ENCODE data around the gene CDH20.
"Not testable (repeated sequence)": the region's sequence is repeated elsewhere in the genome, so short reads cannot be mapped to it uniquely, and the experiment has no call there.

CDH20 gene

GRCh38 chr18:61340148-61340547, 6.9 kb downstream of the CDH20 start:
- in situ Hi-C loops (cut with HindIII; ENCODE audit: low sequenced_read_pairs) = no loop called here

GRCh38 chr18:61348230-61348629, 15.0 kb downstream of the CDH20 start:
- in situ Hi-C loops (cut with HindIII; ENCODE audit: low sequenced_read_pairs) = no loop called here

DNA sequence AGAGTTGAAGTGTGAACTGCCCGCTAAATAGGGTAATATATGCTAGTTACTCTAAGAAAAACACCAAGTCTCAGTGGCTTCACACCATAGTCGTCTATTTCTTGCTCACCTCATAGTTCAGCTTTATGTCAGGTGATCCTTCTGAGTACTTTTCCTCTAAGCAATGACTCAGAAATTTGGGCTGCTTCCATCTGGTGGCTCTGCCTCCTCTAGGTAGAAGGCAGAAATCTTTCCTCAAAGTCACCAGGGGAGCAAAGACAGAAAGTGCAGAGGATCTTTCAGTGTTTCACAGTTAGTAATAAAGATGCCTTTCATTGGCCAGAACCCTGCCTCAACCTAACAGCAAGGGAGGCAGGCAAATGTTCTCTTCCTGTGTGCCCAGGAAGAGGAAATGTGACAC, 17.3 kb downstream of the CDH20 start:
- in situ Hi-C loops (cut with HindIII; ENCODE audit: low sequenced_read_pairs) = no loop called here

- in situ Hi-C loops (cut with HindIII; ENCODE audit: low sequenced_read_pairs) = no loop called here
Observed at GRCh38 chr18:61352059-61352458, 18.8 kb downstream of the CDH20 start.

GRCh38 chr18:61352611-61353010, 19.4 kb downstream of the CDH20 start:
- in situ Hi-C loops (cut with HindIII; ENCODE audit: low sequenced_read_pairs) = no loop called here

DNA sequence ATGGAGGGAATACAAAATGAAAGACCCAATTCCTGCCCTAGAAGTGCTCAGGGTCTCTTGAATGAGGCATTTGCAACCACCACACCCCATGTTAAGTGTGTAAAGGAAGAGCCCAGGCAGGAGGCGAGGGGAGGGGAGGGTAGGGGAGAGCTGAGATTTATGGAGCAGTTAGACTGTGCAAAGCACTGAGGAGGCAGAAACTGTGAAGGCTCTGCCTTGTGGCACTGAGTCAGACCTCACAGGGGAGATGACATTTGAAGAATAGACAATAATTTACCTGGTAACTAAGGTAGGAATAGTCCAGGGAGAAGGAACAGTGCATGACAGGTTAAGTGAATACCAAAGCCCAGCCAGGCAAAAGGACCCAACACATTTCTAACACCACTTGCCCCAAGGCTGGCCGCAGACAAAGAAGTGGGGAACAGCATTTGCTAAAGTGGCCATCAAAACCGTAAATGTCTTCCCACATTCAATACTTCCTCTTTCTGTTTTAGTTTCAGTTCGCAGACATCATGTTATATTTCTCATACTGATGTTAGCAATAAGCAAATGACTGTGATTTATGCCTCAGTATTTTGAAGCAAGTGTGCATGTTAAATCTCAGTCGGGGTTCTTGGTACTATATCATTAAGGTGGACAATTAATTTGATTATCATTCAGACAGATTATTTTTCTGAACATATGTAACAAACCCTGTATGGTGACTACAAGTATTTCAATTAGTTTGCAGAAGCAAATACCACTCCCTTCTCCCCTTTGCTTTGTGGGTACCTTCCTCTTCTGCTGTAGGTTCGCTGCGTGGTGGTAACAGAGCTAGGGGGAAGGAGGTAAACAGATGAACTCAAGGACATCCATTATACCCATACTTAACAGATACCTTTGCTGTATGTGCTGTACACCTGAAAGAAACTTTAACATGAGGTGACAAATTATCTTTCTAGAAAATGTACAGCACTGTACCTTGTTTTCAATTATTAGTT, 27.5 kb downstream of the CDH20 start:
- in situ Hi-C loops (cut with HindIII; ENCODE audit: low sequenced_read_pairs) = no loop called here

- in situ Hi-C loops (cut with HindIII; ENCODE audit: low sequenced_read_pairs) = no loop called here
Observed at GRCh38 chr18:61362511-61362910, 29.3 kb downstream of the CDH20 start.

DNA sequence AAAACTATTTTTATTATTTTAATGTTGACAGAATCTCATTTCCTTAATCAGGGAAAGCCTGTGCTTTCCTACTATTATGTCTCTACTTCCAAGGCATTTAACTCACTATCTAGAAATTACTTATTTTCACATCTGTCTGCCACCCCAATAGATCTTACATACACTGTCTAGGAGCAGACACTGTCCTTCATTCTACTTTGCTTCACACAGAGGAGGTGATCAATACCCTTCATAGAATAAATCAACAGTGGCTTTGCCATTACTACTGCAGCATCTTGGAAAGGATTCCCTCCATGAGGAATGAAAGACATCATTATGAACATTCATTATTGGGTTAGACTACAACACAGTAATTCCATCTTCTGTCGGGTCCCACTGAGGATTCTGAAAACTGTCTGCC, 31.7 kb downstream of the CDH20 start:
- in situ Hi-C loops (cut with HindIII; ENCODE audit: low sequenced_read_pairs) = no loop called here

- in situ Hi-C loops (cut with HindIII; ENCODE audit: low sequenced_read_pairs) = no loop called here
Observed at GRCh38 chr18:61368001-61368400, 34.8 kb downstream of the CDH20 start.

GRCh38 chr18:61369671-61370070, 36.4 kb downstream of the CDH20 start:
- in situ Hi-C loops (cut with HindIII; ENCODE audit: low sequenced_read_pairs) = not testable (repeated sequence)

DNA sequence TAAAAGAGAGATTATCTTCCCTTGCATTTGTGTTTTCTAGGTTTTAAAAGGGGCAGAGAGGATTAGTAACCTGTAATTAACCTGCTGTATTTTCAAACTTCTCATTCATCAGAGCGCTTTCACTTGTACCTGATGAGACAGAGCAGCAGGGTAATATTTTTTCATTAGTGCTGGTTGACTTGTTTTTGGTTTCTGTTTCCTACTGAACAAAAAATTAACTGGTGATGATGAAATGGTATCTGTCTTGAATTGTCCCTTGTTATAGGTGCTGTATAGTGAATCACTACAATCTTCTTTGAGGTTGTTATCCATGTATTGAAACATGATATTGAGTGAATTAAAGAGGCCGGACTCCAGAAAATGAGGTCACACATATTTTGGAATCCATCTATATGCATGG, 37.9 kb downstream of the CDH20 start:
- in situ Hi-C loops (cut with HindIII; ENCODE audit: low sequenced_read_pairs) = no loop called here

- in situ Hi-C loops (cut with HindIII; ENCODE audit: low sequenced_read_pairs) = no loop called here
Observed at GRCh38 chr18:61379827-61380226, 46.6 kb downstream of the CDH20 start.

DNA sequence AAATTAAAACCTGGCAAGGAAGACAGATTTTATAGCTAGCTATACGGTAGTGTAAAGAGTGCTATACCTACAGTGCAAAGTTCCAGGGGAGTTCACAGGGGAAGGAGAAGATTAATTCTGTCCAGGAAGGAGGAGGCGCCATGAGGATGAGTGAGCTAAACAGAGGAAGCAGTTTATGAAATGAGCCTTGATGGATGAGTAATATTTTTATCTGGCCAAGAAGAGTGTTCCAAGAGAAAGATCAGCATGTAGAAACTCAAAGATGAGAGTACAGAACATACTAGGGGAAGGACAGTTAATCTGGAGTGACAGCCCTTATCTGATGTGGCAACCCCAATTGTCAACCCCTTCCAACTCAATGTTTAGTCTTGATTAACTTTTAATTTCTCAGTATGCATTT, 54.8 kb downstream of the CDH20 start:
- in situ Hi-C loops (cut with HindIII; ENCODE audit: low sequenced_read_pairs) = no loop called here

DNA sequence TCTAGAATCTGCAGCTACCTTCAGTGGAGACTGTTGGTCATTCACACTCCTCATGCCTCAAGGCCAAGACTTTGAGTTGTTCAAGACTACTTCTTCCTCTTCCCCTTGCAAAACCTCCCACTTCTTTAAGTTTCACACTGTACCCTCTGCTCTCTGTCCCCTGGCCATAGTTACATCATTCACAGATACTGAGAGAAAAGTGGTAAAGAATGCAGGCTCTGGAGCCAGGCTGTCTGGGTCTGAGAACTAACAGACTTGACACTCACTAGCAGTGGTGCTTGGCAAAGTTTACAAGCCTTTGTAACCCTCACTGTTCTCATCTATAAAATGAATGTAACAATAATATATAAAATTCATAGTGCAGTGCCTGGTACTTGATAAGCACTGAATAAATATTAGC, 61.8 kb downstream of the CDH20 start:
- in situ Hi-C loops (cut with HindIII; ENCODE audit: low sequenced_read_pairs) = no loop called here

DNA sequence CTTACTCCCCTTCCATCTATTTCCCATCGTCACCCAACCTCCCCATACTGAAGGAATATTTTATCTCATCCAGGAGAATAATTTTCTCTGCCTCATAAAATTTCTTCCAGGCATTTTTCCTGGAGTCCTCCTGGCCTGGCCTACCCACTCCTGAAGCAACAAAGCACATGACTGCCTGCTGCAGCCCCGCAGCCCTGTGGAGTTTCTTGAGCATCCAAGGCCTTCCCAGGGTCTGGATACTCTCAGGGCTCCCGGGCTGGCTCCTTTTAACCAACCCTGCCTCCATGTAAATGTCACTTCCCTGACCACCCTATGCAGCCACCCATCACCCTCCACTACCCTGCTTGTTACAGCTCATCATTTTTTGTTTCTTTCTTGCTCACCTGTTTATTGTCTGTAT, 64.0 kb downstream of the CDH20 start:
- in situ Hi-C loops (cut with HindIII; ENCODE audit: low sequenced_read_pairs) = no loop called here

DNA sequence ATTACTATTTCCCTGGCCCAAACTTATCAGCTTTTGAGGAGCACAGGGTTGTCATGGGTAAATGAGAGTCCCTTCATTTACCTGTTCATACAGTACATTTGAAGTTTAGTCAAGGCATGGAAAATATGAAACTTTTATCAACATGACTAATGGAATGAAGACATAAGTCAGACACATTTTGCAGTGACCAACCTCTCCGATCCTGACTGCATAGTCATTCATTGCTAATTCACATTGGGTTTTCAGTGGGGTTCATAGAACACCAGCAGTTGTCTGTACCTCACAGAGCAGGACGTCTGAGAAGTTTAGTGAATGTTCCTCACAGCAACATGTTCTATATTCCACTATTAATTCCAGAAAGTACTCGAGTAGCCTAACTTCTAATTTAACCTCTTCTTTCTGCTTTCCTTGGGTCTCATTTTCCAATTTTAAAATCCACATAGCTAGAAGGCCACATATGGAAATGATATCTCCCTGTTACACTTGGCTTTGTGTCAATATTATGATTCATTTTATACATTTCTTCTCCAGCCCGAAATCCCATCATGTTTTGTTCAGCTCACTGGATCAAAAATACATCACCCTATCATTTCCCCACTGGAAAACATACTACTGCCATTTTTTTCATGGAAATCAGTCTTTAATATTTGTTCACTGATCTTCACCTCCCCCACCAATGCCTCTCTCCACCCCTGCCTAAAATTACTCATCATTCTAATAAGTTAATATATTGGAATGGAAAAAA, 65.9 kb downstream of the CDH20 start:
- in situ Hi-C loops (cut with HindIII; ENCODE audit: low sequenced_read_pairs) = no loop called here

GRCh38 chr18:61400016-61400635, 66.9 kb downstream of the CDH20 start:
- in situ Hi-C loops (cut with HindIII; ENCODE audit: low sequenced_read_pairs) = no loop called here

DNA sequence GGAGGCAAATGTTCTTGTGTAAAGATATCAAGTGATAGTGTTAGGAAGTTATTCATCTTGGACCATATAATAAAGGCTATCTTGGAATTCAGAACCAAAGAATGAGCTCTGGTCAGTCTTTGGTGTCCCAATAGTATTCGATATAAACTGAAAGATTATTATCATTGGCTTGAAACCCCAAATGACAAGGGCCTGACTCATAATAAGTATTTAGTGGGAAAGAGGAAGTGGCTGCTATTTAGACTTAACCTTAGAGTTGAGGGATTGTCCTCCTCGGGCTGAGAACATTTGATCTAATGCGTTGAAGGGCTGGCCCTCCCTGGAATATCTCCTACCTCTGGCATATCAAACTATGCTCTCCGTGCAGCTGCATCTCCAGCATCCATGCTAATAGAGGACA, 67.5 kb downstream of the CDH20 start:
- in situ Hi-C loops (cut with HindIII; ENCODE audit: low sequenced_read_pairs) = no loop called here

- in situ Hi-C loops (cut with HindIII; ENCODE audit: low sequenced_read_pairs) = no loop called here
Observed at GRCh38 chr18:61402726-61403125, 69.5 kb downstream of the CDH20 start.

DNA sequence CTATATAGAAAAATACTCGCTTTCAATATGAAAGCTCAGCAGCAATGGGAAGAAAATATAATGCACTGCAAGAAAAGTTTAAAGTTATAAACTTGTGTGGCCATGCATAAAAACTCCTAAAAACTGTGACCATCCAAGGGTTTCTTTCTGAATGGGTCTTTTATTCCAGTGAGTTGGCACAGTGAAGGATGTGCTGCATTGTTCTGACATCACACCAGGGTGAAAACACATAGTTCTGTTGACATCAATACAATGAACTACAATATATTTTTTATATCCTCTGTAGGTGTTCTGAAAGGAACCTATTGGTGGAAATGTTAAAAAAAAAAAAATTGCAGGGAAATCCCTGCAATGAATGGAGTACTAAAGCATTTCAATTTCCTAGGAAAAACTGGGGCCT, 80.2 kb downstream of the CDH20 start:
- in situ Hi-C loops (cut with HindIII; ENCODE audit: low sequenced_read_pairs) = no loop called here

- in situ Hi-C loops (cut with HindIII; ENCODE audit: low sequenced_read_pairs) = no loop called here
Observed at GRCh38 chr18:61414086-61414485, 80.9 kb downstream of the CDH20 start.

DNA sequence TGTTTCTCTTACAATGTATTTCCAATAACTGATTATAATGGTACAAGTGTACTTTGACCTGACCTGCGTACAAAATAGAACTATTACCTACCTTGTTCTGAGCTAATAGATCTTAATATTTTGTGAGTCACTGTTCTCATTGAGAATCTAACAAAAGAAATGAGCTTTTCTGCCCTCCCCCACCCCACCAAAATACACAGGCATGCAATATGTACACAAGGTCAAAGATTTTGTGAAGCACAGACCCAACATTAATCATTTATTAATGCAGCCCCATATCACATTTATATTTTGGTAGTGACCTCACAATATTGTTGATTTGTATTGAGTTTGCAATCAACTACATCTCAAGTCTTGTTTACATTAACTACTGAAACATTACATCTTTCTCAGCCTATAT, 86.5 kb downstream of the CDH20 start:
- in situ Hi-C loops (cut with HindIII; ENCODE audit: low sequenced_read_pairs) = no loop called here

Measured in endothelial cell of hepatic sinusoid (primary cell).